Urothelium cell line (cell line): ENCODE measurements around the gene CHRNA9.

Experiments used
- DNase-seq: peaks from one replicate; pipeline ENCODE4 v3.0.0; 2011; ENCODE audit warnings: low spot score, mixed read lengths
- FAIRE-seq: peaks from 2 replicates; lab custom pipeline; 2011; peaks lifted over from hg19 to GRCh38; lab: Jason Lieb, UNC

The CHRNA9 gene

DNA sequence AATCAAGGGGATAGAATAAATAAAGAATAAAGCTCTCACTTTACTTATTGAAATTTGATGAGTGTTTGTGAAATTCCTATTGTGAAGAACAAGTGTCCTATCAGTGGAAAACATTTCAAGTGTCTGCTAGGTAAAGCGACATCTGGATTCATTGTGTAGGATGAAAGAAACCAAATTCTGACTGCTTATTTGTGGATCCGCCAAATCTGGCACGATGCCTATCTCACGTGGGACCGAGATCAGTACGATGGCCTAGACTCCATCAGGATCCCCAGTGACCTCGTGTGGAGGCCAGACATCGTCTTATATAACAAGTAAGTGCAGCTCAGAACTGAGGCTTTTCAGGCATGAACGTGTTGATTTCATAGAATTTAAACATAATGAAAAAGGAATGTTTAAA is 1.9 kb downstream of the CHRNA9 start:
- DNase-seq: no peak
- no peak for FAIRE-seq

DNA sequence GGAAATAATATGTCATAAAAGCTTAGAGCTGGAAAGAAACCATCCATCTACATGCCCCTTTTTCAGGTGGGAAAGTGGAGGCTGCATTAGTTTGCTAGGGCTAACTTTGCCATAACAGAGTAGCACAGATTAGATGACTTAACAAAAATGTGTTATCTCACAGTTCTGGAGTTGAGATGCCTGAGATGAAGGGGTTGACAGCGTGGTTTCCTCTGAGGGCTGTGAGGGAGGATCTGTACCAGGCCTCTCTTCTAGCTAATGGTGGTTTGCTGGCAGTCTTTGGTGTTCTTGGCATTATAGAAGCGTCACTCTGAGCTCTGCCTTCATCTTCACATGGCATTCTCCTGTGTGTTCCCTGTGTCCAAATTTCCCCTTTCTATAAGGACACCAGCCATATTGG is 2.4 kb downstream of the CHRNA9 start:
- DNase-seq (no peak), FAIRE-seq (no peak)

DNA sequence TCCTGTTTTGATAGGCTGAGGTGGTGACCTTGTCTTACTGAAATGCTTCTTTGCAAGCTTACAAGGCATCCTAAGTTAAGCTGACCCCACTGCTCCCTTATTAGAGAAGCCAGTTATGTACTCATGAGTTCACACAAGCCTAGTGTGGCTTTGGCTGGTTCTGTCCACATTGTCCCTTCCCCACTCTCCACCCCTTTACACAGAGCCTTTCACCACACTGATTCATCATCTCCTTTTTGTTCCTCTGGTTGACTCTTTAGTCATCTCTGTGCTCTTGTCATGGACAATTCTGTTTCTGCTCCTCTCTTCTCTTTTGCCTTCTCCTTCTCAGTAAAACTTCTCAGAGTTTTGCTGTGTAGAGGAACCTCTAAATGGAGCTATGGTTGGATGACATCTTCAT is 4.9 kb downstream of the CHRNA9 start:
- no peak for FAIRE-seq
- no peak for DNase-seq

DNA sequence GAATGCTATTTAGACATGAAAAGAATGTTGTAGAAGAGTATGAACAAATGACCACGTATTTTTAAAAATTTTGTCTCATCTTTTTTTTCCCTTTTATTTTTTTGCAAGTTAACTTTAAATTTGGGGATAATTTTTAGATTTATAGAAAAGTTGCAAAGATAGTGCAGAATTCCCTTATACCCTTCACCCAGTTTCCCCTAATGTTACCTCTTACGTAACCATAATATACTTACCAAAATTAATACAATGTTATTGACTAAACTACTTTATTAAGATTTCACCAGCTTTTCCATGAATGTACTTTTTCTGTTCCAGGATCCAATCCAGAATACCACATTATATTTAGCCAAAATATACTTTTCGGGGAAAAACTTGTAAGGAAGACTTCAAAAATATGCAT is 12.3 kb downstream of the CHRNA9 start:
- FAIRE-seq (no peak), DNase-seq (no peak)

DNA sequence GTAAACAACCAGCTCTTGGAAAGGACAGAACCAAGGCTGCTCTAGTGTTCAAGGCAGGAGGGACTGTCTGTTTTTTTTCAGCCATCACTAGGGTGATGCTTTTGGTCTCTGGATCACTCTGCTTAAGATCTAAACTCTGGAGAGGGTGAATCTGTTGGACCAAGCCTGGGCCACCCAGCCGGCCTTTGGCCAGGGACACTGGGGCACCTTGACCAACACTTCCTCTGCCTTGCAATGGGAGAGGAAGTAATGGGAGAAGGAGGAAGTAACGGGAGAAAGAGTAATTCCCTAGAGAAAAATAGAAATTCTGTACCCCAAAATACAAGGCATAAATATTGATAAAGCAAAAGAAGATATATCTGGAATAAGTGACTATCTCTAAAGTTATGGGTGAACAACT is 12.9 kb downstream of the CHRNA9 start:
- DNase-seq: no peak
- FAIRE-seq: no peak

DNA sequence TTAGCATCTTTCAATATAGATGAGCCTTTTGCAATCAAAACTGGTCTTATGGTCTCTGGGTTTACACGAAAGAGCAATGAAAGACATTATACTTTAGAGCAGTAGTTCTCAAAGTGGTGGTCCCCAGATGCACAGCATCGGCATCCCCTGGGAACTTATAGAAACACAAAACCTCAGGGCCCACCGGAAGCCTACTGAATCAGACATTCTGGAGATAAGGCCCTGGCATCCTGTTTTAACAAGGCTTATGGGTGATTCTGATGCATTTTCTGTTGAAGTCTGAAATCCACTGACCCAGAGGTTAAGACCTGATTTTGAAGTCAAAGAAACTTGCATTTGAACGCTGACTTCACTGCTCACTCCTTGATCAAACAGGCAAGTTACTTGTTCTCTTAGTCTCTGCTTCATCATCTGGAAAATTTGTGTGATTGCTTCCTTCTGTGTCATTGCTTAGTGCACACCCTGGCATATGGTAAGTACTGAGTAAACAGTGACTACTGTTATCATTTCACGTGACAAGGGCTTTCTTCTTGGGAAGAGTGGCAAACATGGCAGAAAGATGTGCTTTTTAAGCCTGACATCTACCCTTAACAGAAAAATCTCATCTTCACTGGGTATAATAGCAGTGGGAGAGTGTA is 14.5 kb downstream of the CHRNA9 start:
- DNase-seq (no peak), FAIRE-seq (no peak)

DNA sequence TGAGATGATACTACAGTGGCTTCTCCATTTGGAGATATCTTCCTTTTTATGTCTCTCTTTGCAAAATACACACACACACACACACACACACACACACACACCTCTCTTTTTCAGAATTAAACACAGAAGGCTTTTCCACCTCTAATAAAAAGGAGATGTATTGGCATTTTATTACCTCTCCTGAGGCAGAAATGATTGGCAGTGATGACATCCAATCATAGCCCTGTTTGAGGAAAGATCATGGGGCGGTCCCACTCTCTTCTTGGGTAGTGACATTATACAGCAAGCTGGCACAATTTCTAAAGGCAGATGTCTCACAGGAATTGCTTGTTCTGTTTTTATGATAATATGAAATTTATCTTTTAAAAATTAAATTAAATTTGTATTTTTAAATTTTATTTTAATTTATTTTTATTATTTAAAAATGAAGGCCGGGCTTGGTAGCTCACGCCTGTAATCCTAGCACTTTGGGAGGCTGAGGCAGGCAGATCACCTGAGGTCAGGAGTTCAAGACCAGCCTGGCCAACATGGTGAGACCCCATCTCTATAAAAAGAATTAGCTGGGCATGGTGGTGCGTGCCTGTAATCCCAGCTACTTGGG is 15.6 kb downstream of the CHRNA9 start:
- no peak for FAIRE-seq
- DNase-seq: no peak

DNA sequence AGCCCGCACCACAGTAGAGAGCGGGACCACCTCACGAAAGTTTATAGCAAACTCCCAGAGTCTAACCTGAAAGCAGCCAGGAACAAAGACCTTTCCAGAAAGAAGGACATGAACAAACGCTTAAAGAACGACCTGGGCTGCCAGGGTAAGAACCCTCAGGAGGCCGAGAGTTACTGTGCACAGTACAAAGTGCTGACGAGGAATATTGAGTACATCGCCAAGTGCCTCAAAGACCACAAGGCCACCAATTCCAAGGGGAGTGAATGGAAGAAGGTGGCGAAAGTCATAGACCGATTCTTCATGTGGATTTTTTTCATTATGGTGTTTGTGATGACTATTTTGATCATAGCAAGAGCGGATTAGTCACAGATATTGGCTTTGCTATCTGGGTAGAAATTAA is 19.0 kb downstream of the CHRNA9 start:
- no peak for DNase-seq
- FAIRE-seq: no peak

DNA sequence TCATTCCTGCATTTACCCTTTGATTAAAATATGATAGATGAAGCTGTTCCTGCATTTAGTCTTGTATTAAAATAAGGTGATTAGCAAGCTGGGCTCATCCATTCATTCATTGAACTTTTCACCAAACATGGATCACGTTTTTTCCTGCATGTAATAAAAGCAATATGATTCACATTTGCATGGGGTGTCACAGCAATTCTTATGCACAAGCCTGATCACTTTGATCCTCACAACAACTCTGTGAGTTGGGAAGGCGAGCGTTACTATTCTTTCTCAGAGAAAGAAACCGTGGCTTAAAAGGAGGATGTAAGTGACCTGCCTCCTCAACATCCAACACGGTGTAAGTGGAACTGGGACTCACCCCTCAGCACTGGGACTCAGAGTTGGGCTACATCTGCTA is 20.0 kb downstream of the CHRNA9 start:
- FAIRE-seq (no peak), DNase-seq (no peak)

DNA sequence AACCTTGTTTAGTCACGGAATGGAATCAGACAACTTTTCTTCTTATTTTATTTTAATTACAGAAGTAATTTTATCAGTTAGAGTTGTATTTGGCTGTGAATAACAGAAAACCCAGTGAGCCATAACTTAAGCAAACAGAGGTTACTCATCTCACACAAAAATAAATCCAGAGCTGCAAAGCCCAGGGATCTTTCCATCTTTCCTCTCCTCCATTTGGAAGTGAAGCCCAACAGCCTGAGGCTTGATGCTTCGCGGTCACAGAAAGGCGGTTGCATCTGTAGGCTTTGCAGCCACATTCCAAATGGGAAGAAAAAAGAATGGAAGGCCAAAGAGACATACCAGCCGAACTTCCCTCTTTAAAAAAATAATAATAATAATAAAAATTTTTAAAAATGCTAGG is 22.6 kb downstream of the CHRNA9 start:
- FAIRE-seq (no peak), DNase-seq (no peak)

DNA sequence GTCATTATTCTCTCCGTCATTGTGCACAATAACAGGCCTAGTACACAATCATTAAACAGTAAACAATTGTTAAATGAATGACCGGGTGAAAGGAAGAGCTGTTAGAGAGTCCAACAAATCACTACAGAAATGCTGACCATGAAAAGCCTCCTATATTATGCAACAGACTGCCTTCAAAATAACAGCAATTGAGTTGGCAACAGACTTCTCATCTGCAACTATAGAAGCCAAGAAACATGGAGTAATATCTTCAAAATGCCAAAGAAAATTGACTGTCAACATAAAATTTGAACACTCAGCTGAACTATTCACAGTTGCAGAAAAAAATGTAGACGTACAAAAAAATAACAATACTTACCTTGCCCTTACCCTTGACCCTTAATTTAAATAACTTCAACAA is 26.2 kb downstream of the CHRNA9 start:
- no peak for FAIRE-seq

DNA sequence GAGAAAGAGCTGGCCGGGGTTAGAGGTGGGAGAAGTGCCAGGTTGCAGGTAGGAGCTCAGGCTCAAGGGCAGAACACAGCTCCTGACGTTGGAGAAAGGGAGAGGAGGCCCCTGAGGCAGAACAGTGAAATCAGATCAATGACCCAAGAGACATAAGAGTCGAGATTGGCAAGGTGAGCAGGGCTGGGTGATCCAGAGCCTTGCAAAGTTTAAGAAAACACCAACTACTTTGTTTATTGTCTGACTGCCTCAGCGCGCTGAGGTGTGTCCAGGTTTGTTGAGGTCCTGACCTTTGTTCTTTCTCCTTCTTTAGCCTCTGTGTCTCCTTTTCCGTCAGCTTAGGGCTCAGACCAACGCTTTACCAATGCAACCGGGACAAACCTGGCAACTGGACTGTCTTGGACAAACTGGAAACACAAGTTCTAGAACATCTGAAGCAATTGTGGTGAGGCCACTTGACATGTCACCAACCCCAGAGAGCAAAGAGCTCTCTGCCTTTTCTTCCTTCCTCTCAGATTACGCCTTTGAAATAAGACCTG is 28.3 kb downstream of the CHRNA9 start:
- DNase-seq: no peak
- FAIRE-seq: no peak

More for the DNA sequence above, 26.2 kb downstream of the CHRNA9 start:
- DNase-seq: no peak

DNA sequence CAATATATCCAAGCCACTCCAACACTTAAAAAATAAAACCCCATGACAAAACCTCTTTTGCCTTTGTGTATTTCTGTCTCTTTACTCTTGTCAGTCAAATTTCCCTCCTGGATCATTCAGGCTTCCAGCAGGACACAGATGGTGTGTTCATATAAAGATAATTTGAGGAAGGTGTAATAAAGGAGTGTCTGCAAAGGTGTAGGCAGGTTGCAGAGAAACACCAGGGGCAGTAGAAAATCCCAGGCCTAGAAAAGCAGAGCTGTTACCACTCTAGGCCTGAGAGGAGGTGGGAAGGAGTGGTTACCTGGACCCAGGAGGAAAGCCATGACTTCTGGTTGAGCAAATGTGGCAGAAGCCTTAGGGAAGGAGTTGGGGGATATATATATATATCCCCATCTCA is 28.8 kb downstream of the CHRNA9 start:
- no peak for FAIRE-seq

DNA sequence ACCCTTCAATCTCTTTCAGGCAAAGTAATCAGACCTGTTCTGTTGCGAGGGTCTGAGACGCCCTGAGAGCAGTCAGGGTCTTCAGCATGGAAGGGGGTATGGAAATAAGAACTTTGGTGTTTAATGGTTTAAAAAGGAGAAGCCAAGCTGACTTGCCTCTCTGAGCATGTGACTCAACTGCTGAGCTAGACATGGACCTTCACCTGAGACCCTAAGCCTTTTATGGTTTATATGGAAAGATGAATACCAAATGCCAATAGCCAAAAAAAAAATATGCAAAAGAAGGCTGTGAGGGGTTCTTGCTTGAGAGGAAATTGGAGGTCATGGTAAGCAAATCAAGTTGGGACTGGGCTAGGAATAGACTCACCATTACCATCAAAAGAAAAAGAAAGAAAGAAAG is 30.6 kb downstream of the CHRNA9 start:
- FAIRE-seq: no peak
- DNase-seq: no peak

More for the DNA sequence above, 28.8 kb downstream of the CHRNA9 start:
- no peak for DNase-seq

DNA sequence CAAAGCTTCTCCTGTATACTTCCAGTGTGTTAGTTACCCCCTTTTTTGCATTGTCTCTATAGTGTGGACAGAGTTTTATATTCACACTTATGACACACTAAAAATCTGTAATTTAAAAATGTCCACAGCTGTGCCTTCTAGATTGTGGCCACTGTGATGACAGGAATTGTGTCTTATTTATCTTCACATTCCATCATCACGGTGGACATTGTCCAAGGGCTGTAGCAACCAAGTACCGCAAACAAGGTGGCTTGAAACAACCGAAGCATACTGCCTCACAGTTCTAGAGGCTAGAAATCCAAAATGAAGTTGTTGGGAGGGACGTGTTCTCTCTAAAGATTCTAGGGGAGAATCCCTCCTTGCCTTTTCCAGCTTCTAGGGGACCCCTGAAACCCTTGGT is 32.3 kb downstream of the CHRNA9 start:
- no peak for DNase-seq
- FAIRE-seq: no peak

DNA sequence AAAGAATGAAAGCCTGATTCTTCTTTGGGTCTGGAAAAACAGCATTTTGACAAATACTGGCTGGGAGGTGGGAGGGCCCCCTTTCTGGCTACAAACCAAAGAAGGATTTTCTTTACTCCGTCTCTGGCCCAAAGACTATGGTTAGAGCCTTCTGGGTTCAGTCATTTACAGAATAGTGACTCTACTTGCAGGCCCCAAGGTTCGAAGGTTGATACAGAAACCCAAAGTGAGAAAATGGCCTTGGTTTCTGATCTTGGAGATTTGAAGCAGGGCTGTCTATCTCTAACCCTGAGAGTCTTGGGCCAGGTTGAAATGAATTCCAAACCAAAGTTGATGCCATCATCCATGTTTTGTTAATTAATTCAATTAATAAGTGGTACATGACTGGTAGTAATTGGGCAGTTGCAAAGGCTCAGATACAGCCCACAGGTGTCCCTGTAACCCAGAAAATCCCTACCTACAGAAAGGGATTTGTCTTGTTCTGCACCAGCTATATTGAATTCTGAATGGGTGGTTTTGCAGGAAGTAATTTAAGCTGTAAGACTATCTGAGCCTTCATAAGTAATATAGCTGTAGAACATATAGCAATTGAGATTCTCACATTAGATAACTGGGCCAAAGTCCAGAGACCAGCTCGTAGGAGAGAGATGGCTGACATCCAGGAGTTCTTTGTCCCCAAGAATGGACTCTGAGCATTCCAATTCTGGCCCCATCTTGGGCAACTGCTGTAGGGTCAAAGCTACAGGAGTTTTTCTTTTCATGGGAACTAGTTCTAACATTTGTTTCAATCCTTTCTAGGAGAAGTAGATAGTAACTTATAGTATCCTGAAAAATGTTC is 34.5 kb downstream of the CHRNA9 start:
- FAIRE-seq: no peak
- DNase-seq: no peak

DNA sequence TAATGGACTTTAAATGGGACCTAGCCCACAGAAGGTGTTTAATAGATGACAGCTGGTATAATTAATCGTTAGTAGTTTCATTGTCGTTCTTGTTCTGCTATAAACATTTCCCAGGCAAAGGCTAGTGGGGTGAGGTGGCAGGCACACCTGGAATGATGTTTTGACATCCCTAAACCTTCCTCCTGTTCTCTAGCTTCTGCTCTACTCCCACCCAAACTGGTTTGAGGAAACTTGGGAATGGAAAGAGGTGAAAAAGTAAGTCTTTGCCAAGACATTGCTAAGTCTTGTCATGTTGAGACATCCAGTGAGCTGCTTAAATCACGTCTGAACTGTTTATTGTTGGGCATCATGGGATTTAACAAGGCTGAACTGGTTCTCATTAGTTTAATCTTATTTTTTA is 37.5 kb downstream of the CHRNA9 start:
- DNase-seq: no peak
- FAIRE-seq: no peak

DNA sequence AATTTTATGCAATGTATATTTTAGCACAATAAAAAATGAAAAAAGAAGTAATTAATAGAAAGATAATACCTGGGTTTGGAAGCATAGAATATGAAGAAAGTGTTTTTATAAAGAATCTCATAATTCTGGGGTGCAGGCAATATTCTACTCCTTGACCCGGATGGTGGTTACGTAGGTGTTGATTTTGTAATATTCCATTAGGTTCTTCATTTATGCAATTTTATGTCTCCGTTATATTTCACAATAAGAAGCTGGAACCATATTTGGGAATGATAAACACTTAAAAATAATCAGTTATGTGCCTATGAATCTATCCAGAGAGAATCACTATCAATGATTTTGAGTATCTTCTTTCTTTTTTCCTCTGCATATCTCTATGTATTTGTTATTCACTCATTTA is 38.5 kb downstream of the CHRNA9 start:
- FAIRE-seq (no peak), DNase-seq (no peak)

DNA sequence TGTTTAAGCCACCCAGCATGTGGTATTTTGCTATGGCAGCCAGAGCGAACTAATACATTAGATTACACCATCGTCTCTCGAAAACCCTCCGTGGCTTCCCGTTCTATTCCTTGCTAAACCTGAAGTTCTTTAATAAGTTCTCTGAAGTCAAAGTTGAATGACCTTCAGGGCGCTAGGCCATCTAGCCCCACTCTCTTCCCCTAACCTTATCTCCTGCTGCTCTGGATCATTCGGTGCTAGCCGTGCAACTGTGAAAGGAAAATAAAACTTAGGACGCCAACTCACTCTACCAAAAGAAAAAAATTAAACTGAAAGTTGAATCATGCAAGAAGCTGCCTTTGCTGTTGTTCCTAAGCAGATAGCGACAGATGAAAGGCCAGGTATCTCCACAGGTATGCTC is 40.0 kb downstream of the CHRNA9 start:
- FAIRE-seq (no peak), DNase-seq (no peak)

DNA sequence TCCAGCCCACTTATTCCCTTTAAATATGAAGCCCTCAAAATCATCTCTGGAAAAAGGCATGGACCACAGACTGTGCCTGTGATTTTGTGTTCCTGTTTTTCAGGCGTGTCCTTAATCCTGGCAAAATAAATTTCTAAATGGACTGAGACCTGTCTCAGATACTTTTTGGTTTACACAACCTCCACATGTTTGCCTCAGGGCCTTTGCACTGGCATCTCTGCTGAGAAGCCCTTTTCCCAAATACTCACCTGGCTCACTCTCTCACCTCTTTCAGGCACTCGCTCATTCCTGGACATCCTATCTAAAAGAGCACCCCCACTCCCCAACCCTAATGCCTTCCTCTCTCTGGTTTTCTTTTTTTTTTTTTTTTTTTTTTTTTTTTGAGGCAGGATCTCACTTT is 40.5 kb downstream of the CHRNA9 start:
- FAIRE-seq (no peak), DNase-seq (no peak)

DNA sequence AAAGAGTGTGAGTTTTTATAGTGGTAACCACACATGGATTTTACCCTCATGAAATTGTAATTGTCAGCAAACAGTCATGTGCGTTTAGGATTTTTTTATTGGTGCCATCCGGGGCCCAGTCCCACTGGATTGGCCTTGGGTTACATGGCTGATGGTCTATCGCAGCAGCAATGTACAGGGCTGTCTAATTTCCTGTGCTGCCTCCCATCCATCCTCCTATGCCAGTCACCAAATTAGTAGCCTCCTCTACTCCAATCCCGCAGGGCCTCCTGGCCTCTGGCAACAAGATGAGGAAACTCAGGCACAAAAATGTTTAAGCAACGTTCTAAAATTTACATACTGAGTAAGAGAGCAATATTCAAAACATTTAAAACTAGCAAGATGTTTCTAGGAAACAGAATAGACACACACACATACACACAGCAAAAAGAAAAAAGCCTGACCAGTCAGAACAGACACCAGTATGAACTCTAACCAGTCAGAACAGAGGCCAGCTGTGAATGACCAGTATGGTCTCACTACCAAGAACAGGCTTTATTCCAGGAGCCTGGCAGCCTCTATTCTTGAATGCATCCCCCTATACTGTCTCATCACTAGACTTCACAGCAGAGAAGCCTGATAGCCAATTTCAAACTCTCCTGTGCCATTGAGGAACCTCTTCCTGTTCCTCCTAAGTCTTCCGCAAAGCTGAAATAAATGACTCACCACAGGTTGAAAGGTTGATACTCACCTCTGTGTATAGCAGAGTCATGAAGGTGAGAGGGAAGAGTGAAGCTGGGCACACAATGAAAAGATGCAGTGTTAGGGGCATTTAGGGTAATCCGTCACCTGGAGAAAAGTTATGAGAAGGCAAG is 42.6 kb downstream of the CHRNA9 start:
- DNase-seq (no peak), FAIRE-seq (no peak)
